LNCAP (cell line): ENCODE results near the gene DUSP1.

ENCODE experiments used
- CTCF ChIP-seq: fragments of 450-650 bp; IDR thresholded peaks from 2 replicates; pipeline ENCODE4 v1.5.1; 2017; ENCODE audit warnings: mild to moderate bottlenecking

The DUSP1 gene

GRCh38 chr5:172741206-172741582 is 29.8 kb downstream of the DUSP1 start:
- TF ChIP-seq CTCF: no peak

GRCh38 chr5:172740428-172741205 is 30.4 kb downstream of the DUSP1 start:
- TF ChIP-seq CTCF: no peak

- TF ChIP-seq CTCF: no peak
Measured at GRCh38 chr5:172739375-172739774, 31.6 kb downstream of the DUSP1 start.

GRCh38 chr5:172736508-172737135 is 34.4 kb downstream of the DUSP1 start:
- no peak for TF ChIP-seq CTCF

- no peak for TF ChIP-seq CTCF
Measured at GRCh38 chr5:172735141-172735831, 35.7 kb downstream of the DUSP1 start.

GRCh38 chr5:172733974-172734346 is 37.0 kb downstream of the DUSP1 start:
- TF ChIP-seq CTCF: no peak

GRCh38 chr5:172733131-172733973 is 37.6 kb downstream of the DUSP1 start:
- no peak for TF ChIP-seq CTCF
